HG02678 (cell line): ENCODE data around the gene OPRL1.

Experiments
- ATAC-seq: cut with Tn5 transposase; IDR thresholded peaks from one replicate; pipeline ENCODE4 v1.9.1; 2021; ENCODE audit warnings: mild to moderate bottlenecking, moderate library complexity; ENCODE audit not compliant: unreplicated experiment

OPRL1 gene

GRCh38 chr20:64080013-64080812 lies at the start of gene OPRL1:
Gene OPRL1 (plus strand): TSS chr20:64080082. CDS start chr20:64092721, 12,639 bp downstream.
- no peak for ATAC-seq

GRCh38 chr20:64030371-64031134 lies 49.3 kb upstream of the OPRL1 start:
- ATAC-seq = no peak

- ATAC-seq = no peak
These were observed 48.0 kb upstream of the OPRL1 start for GRCh38 chr20:64031822-64032314.

- ATAC-seq = no peak
These were observed 46.9 kb upstream of the OPRL1 start for GRCh38 chr20:64032706-64033624.

GRCh38 chr20:64033981-64034493 lies 45.8 kb upstream of the OPRL1 start:
- no peak for ATAC-seq

- ATAC-seq = no peak
These were observed 44.6 kb upstream of the OPRL1 start for GRCh38 chr20:64035066-64035932.

- no peak for ATAC-seq
These were observed 43.9 kb upstream of the OPRL1 start, which contains the start of gene C20orf204 for GRCh38 chr20:64035933-64036345. Gene C20orf204 (plus strand): TSS chr20:64036182. CDS start chr20:64036324, 142 bp downstream.

- no peak for ATAC-seq
These were observed 43.3 kb upstream of the OPRL1 start for GRCh38 chr20:64036346-64037198.

- ATAC-seq = no peak
These were observed 42.7 kb upstream of the OPRL1 start for GRCh38 chr20:64037199-64037497.

- ATAC-seq = no peak
These were observed 42.2 kb upstream of the OPRL1 start for GRCh38 chr20:64037498-64038213.

- ATAC-seq = peak; percentile 14
These were observed 41.7 kb upstream of the OPRL1 start for GRCh38 chr20:64038224-64038564.

GRCh38 chr20:64038565-64039292 lies 41.2 kb upstream of the OPRL1 start:
- peak; percentile 54 for ATAC-seq

- ATAC-seq = no peak
These were observed 40.4 kb upstream of the OPRL1 start for GRCh38 chr20:64039293-64040160.

GRCh38 chr20:64040231-64041039 lies 39.4 kb upstream of the OPRL1 start:
- ATAC-seq = no peak

GRCh38 chr20:64041040-64041780 lies 38.7 kb upstream of the OPRL1 start:
- no peak for ATAC-seq
